H4 (cell line): ENCODE data around the gene EDC3. TPM values are rescaled to one million over a fixed set of nuclear protein-coding genes. Genes with fewer than 3 reads are reported as not detected.
A peak's percentile ranks its signal among the peaks of the same experiment; 100 is the strongest.
"Not testable (repeated sequence)": the region's sequence is repeated elsewhere in the genome, so short reads cannot be mapped to it uniquely, and the experiment has no call there.

Experiments used
- DNase-seq: peaks from one replicate; pipeline ENCODE4 v3.0.0-alpha.2; 2015; ENCODE audit warnings: low spot score
- total RNA-seq: library from RNA; depleted of rRNA; stranded (reverse); fragments of >200 nt; shearing (Covaris generic); gene quantifications from 2 replicates; pipeline ENCODE4 v1.2.3, GENCODE V29; 2014; rRNA removed

Gene EDC3
- 6.1 and 6.2 TPM in 2 replicates for total RNA-seq

GRCh38 chr15:74695597-74696397 is at the start of gene EDC3:
Gene EDC3, minus strand, starts transcription at chr15:74696024. Its CDS starts 20,900 bp downstream, at chr15:74675124.
- peak; percentile 86 for DNase-seq

GRCh38 chr15:74742422-74742821 is 46.6 kb upstream of the EDC3 start:
- no peak for DNase-seq

GRCh38 chr15:74738239-74738638 is 42.4 kb upstream of the EDC3 start:
- DNase-seq = not testable (repeated sequence)

- DNase-seq = no peak
Measured at GRCh38 chr15:74735305-74735704, 39.5 kb upstream of the EDC3 start.

GRCh38 chr15:74733269-74733668 is 37.4 kb upstream of the EDC3 start:
- no peak for DNase-seq

- no peak for DNase-seq
Measured at GRCh38 chr15:74732846-74733245, 37.0 kb upstream of the EDC3 start.

GRCh38 chr15:74730619-74731316 is 34.9 kb upstream of the EDC3 start:
- no peak for DNase-seq

- not testable (repeated sequence) for DNase-seq
Measured at GRCh38 chr15:74729372-74729771, 33.5 kb upstream of the EDC3 start.

GRCh38 chr15:74728699-74729098 is 32.9 kb upstream of the EDC3 start:
- not testable (repeated sequence) for DNase-seq

GRCh38 chr15:74727727-74728126 is 31.9 kb upstream of the EDC3 start:
- no peak for DNase-seq

GRCh38 chr15:74726774-74727164 is 30.9 kb upstream of the EDC3 start:
- no peak for DNase-seq

GRCh38 chr15:74725845-74726773 is 30.3 kb upstream of the EDC3 start:
- DNase-seq = no peak

- peak; percentile 33 for DNase-seq
Measured at GRCh38 chr15:74725225-74725774, 29.5 kb upstream of the EDC3 start, which contains the start of gene CYP1A1. Gene CYP1A1, minus strand, starts transcription at chr15:74725528. Its CDS starts 2,431 bp downstream, at chr15:74723097.

GRCh38 chr15:74724570-74725224 is 28.9 kb upstream of the EDC3 start:
- no peak for DNase-seq

GRCh38 chr15:74723754-74724334 is 28.0 kb upstream of the EDC3 start:
- peak; percentile 50 for DNase-seq

GRCh38 chr15:74723187-74723586 is 27.4 kb upstream of the EDC3 start:
- no peak for DNase-seq

GRCh38 chr15:74722591-74722990 is 26.8 kb upstream of the EDC3 start:
- no peak for DNase-seq

GRCh38 chr15:74716651-74717050 is 20.8 kb upstream of the EDC3 start:
- DNase-seq = no peak

GRCh38 chr15:74712311-74712710 is 16.5 kb upstream of the EDC3 start:
- DNase-seq = no peak

GRCh38 chr15:74710319-74711094 is 14.7 kb upstream of the EDC3 start:
- no peak for DNase-seq
